HCT116 (cell line): Measurements from ENCODE around the gene CCDC188. TPM values are rescaled to one million over a fixed set of nuclear protein-coding genes. Genes with fewer than 3 reads are reported as not detected.

ENCODE experiments used
- ATAC-seq: fragments of 200-7000 bp; cut with Tn5 transposase; 2 replicates; pipeline ENCODE4 v1.9.1; 2020; ENCODE audit warnings: mild to moderate bottlenecking, moderate library complexity
- BruUV-seq: library from RNA; stranded (reverse); fragments of 400-500 nt; replicated peaks from 2 replicates; lab custom pipeline; 2021; lab: Mats Ljungman, UMichigan
- CTCF ChIA-PET: fragments of 300-600 bp; sonication (Branson Sonifier 250); formaldehyde crosslinking; loops from one replicate; lab custom pipeline; 2021; ENCODE audit warnings: antibody characterized with exemption; lab: Charles Lee
- POLR2A ChIA-PET: fragments of 300-600, 350-600 bp; sonication (Branson Sonifier 250); formaldehyde crosslinking; loops from one replicate; lab custom pipeline; 2021; ENCODE audit warnings: antibody characterized with exemption; lab: Charles Lee
- RAD21 ChIA-PET, 2 experiments: fragments of 300-600 bp; sonication (Branson Sonifier 250); formaldehyde crosslinking; loops; one replicate each; lab custom pipeline; 2023; ENCODE audit warnings: low total read pairs in 2 of 2; ENCODE audit not compliant: uncharacterized antibody in 2 of 2, unreplicated experiment in 2 of 2, low non-redundant PET in 1 of 2; lab: Charles Lee
- DNase-seq: peaks from one replicate; pipeline ENCODE4 v3.0.0-alpha.2; 2010; ENCODE audit warnings: low read depth, low spot score
- H2AFZ ChIP-seq: fragments of 200-600 bp; shearing (Covaris generic), sonication (generic); 2 replicates; pipeline ENCODE4 v1.6.1; 2017; ENCODE audit warnings: low read depth, mixed run types, mixed read lengths, antibody characterized with exemption, low read length; ENCODE audit not compliant: poor library complexity, severe bottlenecking
- H3K27ac ChIP-seq: 2 replicates; pipeline ENCODE4 v1.5.1; 2012; ENCODE audit warnings: low read depth, low read length
- H3K27me3 ChIP-seq: fragments of 200-600 bp; sonication (generic); 2 replicates; pipeline ENCODE4 v1.6.1; 2016; ENCODE audit warnings: mixed run types, low read length, mixed read lengths; ENCODE audit not compliant: insufficient read depth
- H3K36me3 ChIP-seq, 2 experiments: fragments of 200-500 bp in 1 of 2; fragments of 200-600 bp in 1 of 2; sonication (Bioruptor generic) in 1 of 2; sonication (generic) in 1 of 2; 2 replicates each; pipeline versions ENCODE4 v1.5.1 to v1.6.1; 2014 to 2016; ENCODE audit warnings: low read length in 2 of 2, inconsistent platforms in 1 of 2, mixed read lengths in 1 of 2, mixed run types in 1 of 2; ENCODE audit not compliant: insufficient read depth in 2 of 2, control insufficient read depth in 1 of 2
- H3K4me1 ChIP-seq, 2 experiments: fragments of 200-600 bp in 1 of 2; sonication (generic) in 1 of 2; 2 replicates each; pipeline versions ENCODE4 v1.5.1 to v1.6.1; 2012 to 2017; ENCODE audit warnings: low read length in 2 of 2, inconsistent platforms in 1 of 2, mild to moderate bottlenecking in 1 of 2, mixed read lengths in 1 of 2, mixed run types in 1 of 2, moderate library complexity in 1 of 2; ENCODE audit not compliant: insufficient read depth in 2 of 2, control insufficient read depth in 1 of 2
- H3K4me2 ChIP-seq: fragments of 200-600 bp; sonication (generic); 2 replicates; pipeline ENCODE4 v1.6.1; 2017; ENCODE audit warnings: mixed run types, low read length, mixed read lengths
- H3K4me3 ChIP-seq, 2 experiments: fragments of 200-600 bp in 1 of 2; sonication (generic) in 1 of 2; replicated peaks in 1 of 2; 2 replicates each; pipeline ENCODE4 v1.5.1; 2011 to 2016; ENCODE audit warnings: low read length in 2 of 2, control low read depth in 1 of 2, low read depth in 1 of 2, mild to moderate bottlenecking in 1 of 2, mixed read lengths in 1 of 2, mixed run types in 1 of 2
- H3K79me2 ChIP-seq: fragments of 200-600 bp; sonication (generic); 2 replicates; pipeline ENCODE4 v1.6.1; 2017; ENCODE audit warnings: mild to moderate bottlenecking, mixed run types, low read length, moderate library complexity, mixed read lengths; ENCODE audit not compliant: insufficient read depth
- H3K9ac ChIP-seq: fragments of 200-600 bp; sonication (generic); 2 replicates; pipeline ENCODE4 v1.6.1; 2016; ENCODE audit warnings: low read length, mixed read lengths
- H3K9me2 ChIP-seq: fragments of 200-600 bp; sonication (generic), shearing (Covaris generic); 2 replicates; pipeline ENCODE4 v1.6.1; 2017; ENCODE audit warnings: mixed run types, mild to moderate bottlenecking, moderate library complexity; ENCODE audit not compliant: insufficient read depth
- H3K9me3 ChIP-seq, 2 experiments: fragments of 200-500 bp in 1 of 2; fragments of 200-600 bp in 1 of 2; sonication (Bioruptor generic) in 1 of 2; sonication (generic) in 1 of 2; 2 replicates each; pipeline ENCODE4 v1.6.1; 2014 to 2017; ENCODE audit warnings: low read length in 2 of 2, mixed read lengths in 2 of 2, inconsistent platforms in 1 of 2, low read depth in 1 of 2, mild to moderate bottlenecking in 1 of 2, mixed run types in 1 of 2, moderate library complexity in 1 of 2; ENCODE audit not compliant: control insufficient read depth in 1 of 2, insufficient read depth in 1 of 2
- H4K20me1 ChIP-seq: fragments of 200-600 bp; sonication (generic), shearing (Covaris generic); 2 replicates; pipeline ENCODE4 v1.6.1; 2017; ENCODE audit warnings: mixed run types, mild to moderate bottlenecking, moderate library complexity; ENCODE audit not compliant: insufficient read depth
- CEBPB ChIP-seq: IDR thresholded peaks from 2 replicates; pipeline ENCODE4 v1.6.1; 2012; ENCODE audit warnings: low read depth
- TCF7L2 ChIP-seq: IDR thresholded peaks from 2 replicates; pipeline ENCODE4 v1.7.0; 2011; ENCODE audit warnings: borderline replicate concordance, inconsistent platforms; ENCODE audit not compliant: insufficient read depth, insufficient read length; ENCODE audit errors: extremely low read depth
- intact Hi-C: fragments of 100-400 bp; cut with micrococcal nuclease; formaldehyde crosslinking; loops from 2 replicates; pipeline ENCODE4 v1.10.0; 2022
- total RNA-seq: library from RNA; stranded (reverse); gene quantifications from one replicate; pipeline ENCODE4 v1.2.1, GENCODE V29; 2021; ENCODE audit not compliant: unreplicated experiment
- TF ChIP-seq, protein P1 (sequence below), 3 experiments: fragments of 200-600 bp in 1 of 3; sonication (generic) in 1 of 3; IDR thresholded peaks in 2 of 3; conservative IDR thresholded peaks in 1 of 3; 2 replicates each; pipeline ENCODE4 v1.5.1; 2012 to 2017; ENCODE audit warnings: low read depth in 2 of 3, low read length in 2 of 3, antibody characterized with exemption in 1 of 3, borderline replicate concordance in 1 of 3, control low read depth in 1 of 3, mild to moderate bottlenecking in 1 of 3, mixed read lengths in 1 of 3, mixed run types in 1 of 3, moderate library complexity in 1 of 3; ENCODE audit not compliant: insufficient read depth in 1 of 3
- TF ChIP-seq, protein P2 (sequence below): IDR thresholded peaks from 2 replicates; pipeline ENCODE4 v1.6.1; 2012

CCDC188 gene
- total RNA-seq, 1 experiment from 2014 or later, result not detected

DNA sequence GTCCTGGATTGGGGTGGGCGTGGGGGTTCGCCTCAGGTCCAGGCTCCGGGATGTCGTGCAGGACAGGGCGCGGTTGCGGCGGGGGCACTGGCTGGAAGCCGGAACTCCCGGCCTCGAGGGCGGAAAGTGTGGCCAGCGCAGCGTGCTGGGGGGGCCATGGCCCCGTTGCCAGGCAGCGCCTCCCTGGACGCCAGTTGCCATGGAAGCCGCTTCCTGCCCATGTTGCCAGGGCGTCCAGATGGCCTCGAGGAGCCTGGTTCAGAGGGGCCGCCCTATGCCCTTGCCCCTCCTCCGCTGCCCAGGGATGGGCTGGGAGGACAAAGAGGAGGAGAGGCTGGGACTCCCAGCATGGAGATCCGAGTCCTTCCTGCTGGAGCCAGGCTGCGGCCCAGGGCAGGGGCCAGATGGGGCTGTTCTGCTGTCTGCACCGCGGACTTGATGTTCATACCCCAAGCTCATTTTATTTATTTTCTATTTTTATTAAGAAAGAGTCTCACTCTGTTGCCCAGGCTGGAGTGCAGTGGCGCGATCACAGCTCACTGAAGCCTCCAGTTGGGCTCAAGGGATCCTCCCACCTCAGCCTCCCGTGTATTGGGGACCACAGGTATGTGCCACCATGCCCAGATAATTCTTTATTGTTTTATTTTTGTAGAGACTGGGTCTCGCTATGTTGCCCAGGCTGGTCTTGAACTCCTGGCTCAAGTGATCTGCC lies 4.6 kb upstream of the CCDC188 start:
- Histone ChIP-seq H3K9me3 (no peaks in the 10 kb centered on the region), H3K27me3 (no peaks in the 10 kb centered on the region), H3K4me2 (no peak overlapping the region), H3K36me3 (no peaks in the 10 kb centered on the region), H3K79me2 (no peaks in the 10 kb centered on the region), H4K20me1 (no peaks in the 10 kb centered on the region), H3K4me1 (no peaks in the 10 kb centered on the region), H3K4me3 (no peak overlapping the region), H3K9ac (no peak overlapping the region), H2AFZ (no peak overlapping the region), H3K9me2 (no peaks in the 10 kb centered on the region), H3K27ac (no peak overlapping the region)
- TF ChIP-seq TCF7L2 (peak; percentile 28), CEBPB (no peak)
- DNase-seq (no peak), ATAC-seq (no peak)
- ChIA-PET RAD21 (no interaction called here), CTCF (interaction anchor here (1.0 kb wide), 1 partner anchor 83 kb away, joined by 4 read pairs; no protein-coding TSS in a partner anchor), POLR2A (no interaction called here)
- intact Hi-C loops, result loop anchor here (5.0 kb wide), 1 partner anchor 302 kb away; no protein-coding TSS in a partner anchor
- BruUV-seq, result no TSS peak

DNA sequence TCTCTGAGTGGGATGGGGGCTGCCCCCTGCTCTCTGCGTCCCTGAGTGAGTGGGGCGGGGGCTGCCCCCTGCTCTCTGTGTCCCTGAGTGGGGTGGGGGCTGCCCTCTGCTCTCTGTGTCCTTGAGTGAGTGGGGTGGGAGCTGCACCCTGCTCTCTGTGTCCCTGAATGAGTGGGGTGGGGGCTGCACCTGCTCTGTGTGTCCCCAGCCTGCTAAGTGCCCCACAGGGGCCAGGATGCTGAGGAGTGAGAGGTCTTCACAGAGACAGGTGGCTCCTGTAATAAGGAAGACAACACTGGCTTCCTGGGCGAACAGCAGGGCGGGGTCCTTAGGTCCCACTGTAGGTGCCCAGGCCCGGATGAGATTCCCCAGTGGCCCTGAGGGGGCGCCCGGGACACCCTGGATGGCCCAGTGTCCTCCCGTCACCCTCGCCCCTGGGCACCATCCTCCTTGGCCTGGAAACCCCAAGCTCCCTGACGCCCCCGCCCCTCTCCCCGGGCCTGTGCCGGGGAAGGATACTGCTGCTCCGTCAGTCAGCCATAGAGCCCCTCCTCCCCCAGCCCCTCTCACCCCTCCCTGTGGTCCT lies 3.8 kb upstream of the CCDC188 start:
- no peaks in the 10 kb centered on the region for H3K36me3 ChIP-seq
- POLR2A ChIA-PET, result no interaction called here
- no peak overlapping the region for H3K4me2 ChIP-seq
- no peak for DNase-seq
- TF ChIP-seq, protein P1, sequence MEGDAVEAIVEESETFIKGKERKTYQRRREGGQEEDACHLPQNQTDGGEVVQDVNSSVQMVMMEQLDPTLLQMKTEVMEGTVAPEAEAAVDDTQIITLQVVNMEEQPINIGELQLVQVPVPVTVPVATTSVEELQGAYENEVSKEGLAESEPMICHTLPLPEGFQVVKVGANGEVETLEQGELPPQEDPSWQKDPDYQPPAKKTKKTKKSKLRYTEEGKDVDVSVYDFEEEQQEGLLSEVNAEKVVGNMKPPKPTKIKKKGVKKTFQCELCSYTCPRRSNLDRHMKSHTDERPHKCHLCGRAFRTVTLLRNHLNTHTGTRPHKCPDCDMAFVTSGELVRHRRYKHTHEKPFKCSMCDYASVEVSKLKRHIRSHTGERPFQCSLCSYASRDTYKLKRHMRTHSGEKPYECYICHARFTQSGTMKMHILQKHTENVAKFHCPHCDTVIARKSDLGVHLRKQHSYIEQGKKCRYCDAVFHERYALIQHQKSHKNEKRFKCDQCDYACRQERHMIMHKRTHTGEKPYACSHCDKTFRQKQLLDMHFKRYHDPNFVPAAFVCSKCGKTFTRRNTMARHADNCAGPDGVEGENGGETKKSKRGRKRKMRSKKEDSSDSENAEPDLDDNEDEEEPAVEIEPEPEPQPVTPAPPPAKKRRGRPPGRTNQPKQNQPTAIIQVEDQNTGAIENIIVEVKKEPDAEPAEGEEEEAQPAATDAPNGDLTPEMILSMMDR (IDR thresholded peaks at IDR 0.05 in 2 of 3, conservative IDR thresholded peaks at IDR 0.05 in 1 of 3; ENCODE audit: borderline replicate concordance in 1 of 3, insufficient read depth in 1 of 3, low read depth in 2 of 3, low read length in 2 of 3), result peak in 2 of 3 experiments; percentile 40 to 41; a peak in 3 of 6 replicates
- TF ChIP-seq, protein P2, sequence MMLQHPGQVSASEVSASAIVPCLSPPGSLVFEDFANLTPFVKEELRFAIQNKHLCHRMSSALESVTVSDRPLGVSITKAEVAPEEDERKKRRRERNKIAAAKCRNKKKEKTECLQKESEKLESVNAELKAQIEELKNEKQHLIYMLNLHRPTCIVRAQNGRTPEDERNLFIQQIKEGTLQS, result no peak
- no peak overlapping the region for H3K9ac ChIP-seq
- ATAC-seq, result peak; percentile 74
- no peaks in the 10 kb centered on the region for H3K79me2 ChIP-seq
- H3K27me3 ChIP-seq, result no peaks in the 10 kb centered on the region
- no peaks in the 10 kb centered on the region for H3K9me3 ChIP-seq
- H3K4me3 ChIP-seq, result no peak overlapping the region
- CTCF ChIA-PET, result no interaction called here
- H3K9me2 ChIP-seq, result no peaks in the 10 kb centered on the region
- no peak overlapping the region for H2AFZ ChIP-seq
- H3K4me1 ChIP-seq, result no peaks in the 10 kb centered on the region
- H3K27ac ChIP-seq, result no peak overlapping the region
- RAD21 ChIA-PET, result no interaction called here
- no peaks in the 10 kb centered on the region for H4K20me1 ChIP-seq
- BruUV-seq, result no TSS peak
- intact Hi-C loops, result loop anchor here (5.0 kb wide), 1 partner anchor 303 kb away; no protein-coding TSS in a partner anchor
